Lung (tissue), 12 donors: ENCODE measurements around the gene TTC22. TPM values are rescaled to one million over a fixed set of nuclear protein-coding genes. Genes with fewer than 3 reads are reported as not detected.

Source experiments
- ATAC-seq: fragments of 200-7000 bp; cut with Tn5 transposase; one replicate; pipeline ENCODE4 v1.9.1; 2020; ENCODE audit warnings: moderate number of reproducible peaks; ENCODE audit not compliant: insufficient read depth, low FRiP score
- DNase-seq, 3 donors: peaks; one replicate each; pipeline ENCODE4 v3.0.0-alpha.2; 2013 to 2017
- H3K27ac ChIP-seq, 2 donors: one replicate each; pipeline ENCODE4 v1.5.1; 2013; ENCODE audit warnings: mild to moderate bottlenecking in 2 of 2, moderate library complexity in 2 of 2, control low read depth in 1 of 2, inconsistent platforms in 1 of 2, low read depth in 1 of 2, low read length in 1 of 2
- H3K27me3 ChIP-seq, 3 donors: one replicate each; pipeline ENCODE4 v1.5.1; 2013; ENCODE audit warnings: low read length in 2 of 3; ENCODE audit not compliant: control insufficient read depth in 3 of 3, insufficient read depth in 3 of 3
- H3K36me3 ChIP-seq, 4 donors: one replicate each; pipeline ENCODE4 v1.5.1; 2013; ENCODE audit warnings: low read length in 4 of 4, mild to moderate bottlenecking in 1 of 4, moderate library complexity in 1 of 4; ENCODE audit not compliant: control insufficient read depth in 4 of 4, insufficient read depth in 4 of 4
- H3K4me1 ChIP-seq, 5 donors: one replicate each; pipeline ENCODE4 v1.5.1; 2013; ENCODE audit warnings: low read length in 5 of 5, mild to moderate bottlenecking in 2 of 5, moderate library complexity in 1 of 5; ENCODE audit not compliant: control insufficient read depth in 5 of 5, insufficient read depth in 5 of 5
- H3K4me3 ChIP-seq: one replicate; pipeline ENCODE4 v1.5.1; 2013; ENCODE audit warnings: mild to moderate bottlenecking, control low read depth, moderate library complexity
- H3K9ac ChIP-seq, 2 donors: one replicate each; pipeline ENCODE4 v1.5.1; 2013; ENCODE audit warnings: low read length in 2 of 2, control low read depth in 1 of 2; ENCODE audit not compliant: insufficient read depth in 1 of 2
- H3K9me3 ChIP-seq, 4 donors: one replicate each; pipeline ENCODE4 v1.5.1; 2013; ENCODE audit warnings: low read length in 3 of 4, mild to moderate bottlenecking in 1 of 4, moderate library complexity in 1 of 4; ENCODE audit not compliant: control insufficient read depth in 4 of 4, insufficient read depth in 3 of 4
- CTCF ChIP-seq: IDR thresholded peaks from 2 replicates; pipeline ENCODE4 v1.5.1; 2012; ENCODE audit warnings: mild to moderate bottlenecking; ENCODE audit errors: control extremely low read depth, extremely low read depth
- WGBS, 2 donors: extraction: QIAGEN DNeasy Blood & Tissue Kit; methylation state at CpG; one replicate each; pipeline ENCODE4 v1.1.7; 2013; 5-methylcytosine and 5-hydroxymethylcytosine counted together
- polyA plus RNA-seq, 2 donors: library from polyadenylated mRNA; stranded (reverse); fragments of 200-250 nt; gene quantifications; one replicate each; pipeline ENCODE4 v1.2.1, GENCODE V29; 2013
- total RNA-seq, 2 donors: library from RNA; depleted of rRNA in 1 of 2; stranded (reverse); fragments of >200 nt in 1 of 2; gene quantifications; one replicate each; pipeline ENCODE4 v1.2.1, GENCODE V29; 2014 to 2021
- donor health status: control.
- donor health status: control.
- donor health status: Bipolar disorder and iron deficiency.
- donor health status: healthy.
- donor health status: DM: yes; HTN: yes; CAD: no.

The TTC22 gene
- total and polyA plus RNA-seq, 4 donors = 2.9 to 6.6 (median 3.5) TPM

- Histone ChIP-seq H3K4me3 (no peak overlapping the region), H3K9ac (no peak overlapping the region), H3K9me3 (no peaks in the 10 kb centered on the region), H3K27me3 (no peaks in the 10 kb centered on the region), H3K36me3 (peaks cover 0 to 11% (median 1%) of the 10 kb centered on the region in 4 donors), H3K4me1 (no peaks in the 10 kb centered on the region), H3K27ac (no peak overlapping the region)
- TF ChIP-seq CTCF = no peak
- WGBS, 2 donors = 96 to 98% methylated on average over 3 of the region's 3 CpGs
- ATAC-seq (no peak), DNase-seq (no peak)
Observed at GRCh38 chr1:54846301-54846700, 45.2 kb upstream of the TTC22 start.

- WGBS, 2 donors = 89 to 96% methylated on average over 5 of the region's 5 CpGs
- ATAC-seq (no peak), DNase-seq (no peak)
- H3K4me1 ChIP-seq = no peaks in the 10 kb centered on the region
- H3K27ac ChIP-seq = no peak overlapping the region
- TF ChIP-seq CTCF = no peak
- peaks cover 0 to 8% (median 1%) of the 10 kb centered on the region in 4 donors for H3K36me3 ChIP-seq
- H3K4me3 ChIP-seq = no peak overlapping the region
- H3K27me3 ChIP-seq = no peaks in the 10 kb centered on the region
- H3K9ac ChIP-seq = no peak overlapping the region
- no peaks in the 10 kb centered on the region for H3K9me3 ChIP-seq
Observed at GRCh38 chr1:54845772-54846171, 44.6 kb upstream of the TTC22 start.

GRCh38 chr1:54844564-54844963 lies 43.4 kb upstream of the TTC22 start:
- Histone ChIP-seq H3K27ac (no peak overlapping the region), H3K36me3 (peaks cover 0 to 4% (median 1%) of the 10 kb centered on the region in 4 donors), H3K9me3 (no peaks in the 10 kb centered on the region), H3K27me3 (no peaks in the 10 kb centered on the region), H3K4me1 (no peaks in the 10 kb centered on the region), H3K9ac (no peak overlapping the region), H3K4me3 (no peak overlapping the region)
- TF ChIP-seq CTCF = no peak
- ATAC-seq = no peak
- no peak for DNase-seq
- WGBS, 2 donors = 88 to 99% methylated on average over 3 of the region's 3 CpGs

DNA sequence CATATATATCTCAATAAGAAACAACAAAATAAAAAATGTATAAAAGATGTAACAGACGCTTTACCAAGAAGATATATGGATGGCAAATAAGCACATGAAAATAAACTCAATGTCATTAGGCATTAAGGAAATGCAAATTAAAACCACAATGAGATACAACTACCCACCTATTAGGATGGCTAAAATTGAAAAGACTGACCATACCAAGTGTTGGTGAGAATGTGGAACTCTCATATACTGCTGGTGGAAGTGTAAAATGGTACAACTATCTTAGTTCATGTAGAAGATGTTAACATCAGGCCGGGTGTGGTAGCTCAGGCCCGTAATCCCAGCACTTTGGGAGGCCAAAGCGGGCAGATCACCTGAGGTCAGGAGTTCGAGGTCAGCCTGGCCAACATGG lies 42.3 kb upstream of the TTC22 start:
- ATAC-seq (no peak), DNase-seq (no peak)
- Histone ChIP-seq H3K27ac (no peak overlapping the region), H3K9ac (no peak overlapping the region), H3K4me3 (no peak overlapping the region), H3K9me3 (no peaks in the 10 kb centered on the region), H3K4me1 (no peaks in the 10 kb centered on the region), H3K36me3 (peaks cover 0 to 1% (median 0%) of the 10 kb centered on the region in 4 donors), H3K27me3 (no peaks in the 10 kb centered on the region)
- no peak for TF ChIP-seq CTCF
- 85 to 89% methylated on average over 5 of the region's 5 CpGs for whole genome bisulfite sequencing, 2 donors
